Measurements from ENCODE around the gene LRRC25.

Gene LRRC25

GRCh38 chr19:18385675-18386542 lies 11.5 kb downstream of the LRRC25 start, which contains the start of gene GDF15 (continued):
- peak; percentile 7; the same call in 1 of the 2 replicates for TF ChIP-seq ZBTB10 (tag by site-specific recombination; IDR thresholded peaks at IDR 0.05)
- TF ChIP-seq ZNF830 (tag by site-specific recombination; IDR thresholded peaks at IDR 0.05; ENCODE audit: low read depth) = no peak
- TF ChIP-seq ZBTB17 (tag by site-specific recombination; IDR thresholded peaks at IDR 0.05) = peak; percentile 61
- no peak for TF ChIP-seq OSR2 (tag by site-specific recombination; IDR thresholded peaks at IDR 0.05)
- TF ChIP-seq ZFP3 (tag by site-specific recombination; IDR thresholded peaks at IDR 0.05; ENCODE audit: low read depth) = no peak; the same call in 1 of the 2 replicates
- TF ChIP-seq ZNF701 (tag by site-specific recombination; IDR thresholded peaks at IDR 0.05) = no peak
- no peak for TF ChIP-seq KLF7 (tag by site-specific recombination; IDR thresholded peaks at IDR 0.05; ENCODE audit: borderline replicate concordance)
- TF ChIP-seq, protein P1, sequence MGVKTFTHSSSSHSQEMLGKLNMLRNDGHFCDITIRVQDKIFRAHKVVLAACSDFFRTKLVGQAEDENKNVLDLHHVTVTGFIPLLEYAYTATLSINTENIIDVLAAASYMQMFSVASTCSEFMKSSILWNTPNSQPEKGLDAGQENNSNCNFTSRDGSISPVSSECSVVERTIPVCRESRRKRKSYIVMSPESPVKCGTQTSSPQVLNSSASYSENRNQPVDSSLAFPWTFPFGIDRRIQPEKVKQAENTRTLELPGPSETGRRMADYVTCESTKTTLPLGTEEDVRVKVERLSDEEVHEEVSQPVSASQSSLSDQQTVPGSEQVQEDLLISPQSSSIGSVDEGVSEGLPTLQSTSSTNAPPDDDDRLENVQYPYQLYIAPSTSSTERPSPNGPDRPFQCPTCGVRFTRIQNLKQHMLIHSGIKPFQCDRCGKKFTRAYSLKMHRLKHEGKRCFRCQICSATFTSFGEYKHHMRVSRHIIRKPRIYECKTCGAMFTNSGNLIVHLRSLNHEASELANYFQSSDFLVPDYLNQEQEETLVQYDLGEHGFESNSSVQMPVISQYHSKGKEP (tag by site-specific recombination; IDR thresholded peaks at IDR 0.05) = 0 out of 2 replicates have a peak, but pooled peaks have one; percentile 46
- no peak for TF ChIP-seq TSHZ1 (tag by site-specific recombination; IDR thresholded peaks at IDR 0.05; ENCODE audit: borderline replicate concordance)

GRCh38 chr19:18385359-18385674 lies 12.1 kb downstream of the LRRC25 start:
- H3K27ac ChIP-seq (ENCODE audit: extremely low read depth, low read depth, low read length) = no peak overlapping the region
- POLR2A ChIA-PET = no interaction called here

DNA sequence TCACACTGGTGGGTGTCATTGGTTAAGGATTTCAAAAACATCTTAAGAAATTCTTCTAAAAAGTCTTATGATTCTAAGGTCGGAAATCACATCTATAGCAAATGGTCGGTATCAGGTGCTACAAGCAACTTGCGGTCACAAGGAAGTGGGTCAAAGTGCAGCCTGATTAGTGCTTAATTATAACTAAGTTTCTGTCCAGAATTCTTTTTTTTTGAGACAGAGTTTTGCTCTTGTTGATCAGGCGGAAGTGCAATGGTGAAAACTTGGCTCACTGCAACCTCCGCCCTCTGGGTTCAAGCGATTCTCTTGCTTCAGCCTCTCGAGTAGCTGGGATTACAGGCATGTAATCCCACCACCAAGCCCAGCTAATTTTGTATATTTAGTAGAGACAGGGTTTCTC lies 12.6 kb downstream of the LRRC25 start:
- ChIA-PET CTCF (interaction anchor here (4.8 kb wide), 1 partner anchor 26 kb away, joined by 44 read pairs; no protein-coding TSS in a partner anchor), POLR2A (no interaction called here)
- Histone ChIP-seq H3K9me3 (ENCODE audit: control insufficient read depth, insufficient read depth, low read depth, low read length) (no peaks in the 10 kb centered on the region), H3K4me1 (ENCODE audit: control insufficient read depth, insufficient read depth, low read length) (no peaks in the 10 kb centered on the region), H3K27ac (ENCODE audit: extremely low read depth, low read depth, low read length) (no peak overlapping the region), H3K4me3 (ENCODE audit: low read depth, low read length) (no peak overlapping the region), H3K36me3 (ENCODE audit: control insufficient read depth in 2 of 2, insufficient read depth in 1 of 2, low read length in 2 of 2) (no peaks in the 10 kb centered on the region)
- TF ChIP-seq ZNF621 (tag by site-specific recombination; IDR thresholded peaks at IDR 0.05) (no peak), ZNF624 (tag by site-specific recombination; IDR thresholded peaks at IDR 0.05) (no peak), ZNF362 (tag by site-specific recombination; IDR thresholded peaks at IDR 0.05) (no peak), YY1 (tag by site-specific recombination; IDR thresholded peaks at IDR 0.05) (no peak), ZNF394 (tag by site-specific recombination; IDR thresholded peaks at IDR 0.05; ENCODE audit: borderline replicate concordance) (no peak), YY2 (tag by site-specific recombination; IDR thresholded peaks at IDR 0.05) (no peak), ZBTB48 (tag by site-specific recombination; IDR thresholded peaks at IDR 0.05) (no peak), BCL11A (tag by site-specific recombination; IDR thresholded peaks at IDR 0.05; ENCODE audit: low read depth) (no peak), ZNF548 (tag by site-specific recombination; IDR thresholded peaks at IDR 0.05) (no peak), ZNF830 (tag by site-specific recombination; IDR thresholded peaks at IDR 0.05; ENCODE audit: low read depth) (no peak), ZNF391 (tag by site-specific recombination; IDR thresholded peaks at IDR 0.05; ENCODE audit: borderline replicate concordance, low read depth) (no peak)
- TF ChIP-seq, protein P2, sequence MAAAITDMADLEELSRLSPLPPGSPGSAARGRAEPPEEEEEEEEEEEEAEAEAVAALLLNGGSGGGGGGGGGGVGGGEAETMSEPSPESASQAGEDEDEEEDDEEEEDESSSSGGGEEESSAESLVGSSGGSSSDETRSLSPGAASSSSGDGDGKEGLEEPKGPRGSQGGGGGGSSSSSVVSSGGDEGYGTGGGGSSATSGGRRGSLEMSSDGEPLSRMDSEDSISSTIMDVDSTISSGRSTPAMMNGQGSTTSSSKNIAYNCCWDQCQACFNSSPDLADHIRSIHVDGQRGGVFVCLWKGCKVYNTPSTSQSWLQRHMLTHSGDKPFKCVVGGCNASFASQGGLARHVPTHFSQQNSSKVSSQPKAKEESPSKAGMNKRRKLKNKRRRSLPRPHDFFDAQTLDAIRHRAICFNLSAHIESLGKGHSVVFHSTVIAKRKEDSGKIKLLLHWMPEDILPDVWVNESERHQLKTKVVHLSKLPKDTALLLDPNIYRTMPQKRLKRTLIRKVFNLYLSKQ (tag by site-specific recombination; IDR thresholded peaks at IDR 0.05; ENCODE audit: borderline replicate concordance) = no peak

More at GRCh38 chr19:18385359-18385674, 12.1 kb downstream of the LRRC25 start:
- Histone ChIP-seq H3K4me3 (ENCODE audit: low read depth, low read length) (no peak overlapping the region), H3K4me1 (ENCODE audit: control insufficient read depth, insufficient read depth, low read length) (no peaks in the 10 kb centered on the region), H3K36me3 (ENCODE audit: control insufficient read depth in 2 of 2, insufficient read depth in 1 of 2, low read length in 2 of 2) (no peaks in the 10 kb centered on the region), H3K9me3 (ENCODE audit: control insufficient read depth, insufficient read depth, low read depth, low read length) (no peaks in the 10 kb centered on the region)
- CTCF ChIA-PET = interaction anchor here (0.5 to 5.6 kb wide), 12 partner anchors 15 to 676 kb away, joined by 3 to 68 read pairs (median 4); partner anchors contain the start of genes LRRC25 and SSBP4
- TF ChIP-seq ZNF585B (tag by site-specific recombination; IDR thresholded peaks at IDR 0.05) (no peak), ZFP3 (tag by site-specific recombination; IDR thresholded peaks at IDR 0.05; ENCODE audit: low read depth) (peak; percentile 96)

All from HEK293 (cell line).